Trophoblast cell (in vitro differentiated cells and primary cell): ENCODE data around the gene BEX3.

Source experiments
- DNase-seq, 2 donors: peaks; one replicate each; pipeline ENCODE4 v3.0.0-alpha.2; 2016
- H2AFZ ChIP-seq: 2 replicates; pipeline ENCODE4 v1.6.1; 2013; ENCODE audit warnings: low read length, moderate library complexity, mild to moderate bottlenecking; ENCODE audit not compliant: insufficient read depth, poor library complexity
- H2AK5ac ChIP-seq: 2 replicates; pipeline ENCODE4 v1.6.1; 2013; ENCODE audit warnings: mild to moderate bottlenecking, low read length
- H2BK120ac ChIP-seq: 2 replicates; pipeline ENCODE4 v1.6.1; 2013; ENCODE audit warnings: low read length, mild to moderate bottlenecking, moderate library complexity; ENCODE audit not compliant: insufficient read depth, poor library complexity
- H2BK12ac ChIP-seq: 2 replicates; pipeline ENCODE4 v1.6.1; 2013; ENCODE audit warnings: mild to moderate bottlenecking, low read length, moderate library complexity
- H2BK5ac ChIP-seq: 2 replicates; pipeline ENCODE4 v1.6.1; 2013; ENCODE audit warnings: low read length, low read depth, moderate library complexity, mild to moderate bottlenecking; ENCODE audit not compliant: poor library complexity
- H3K14ac ChIP-seq: 2 replicates; pipeline ENCODE4 v1.6.1; 2013; ENCODE audit warnings: mild to moderate bottlenecking, low read length
- H3K18ac ChIP-seq: 2 replicates; pipeline ENCODE4 v1.6.1; 2013; ENCODE audit warnings: mild to moderate bottlenecking, low read length
- H3K23ac ChIP-seq: 2 replicates; pipeline ENCODE4 v1.6.1; 2013; ENCODE audit warnings: low read length
- H3K27ac ChIP-seq: 2 replicates; pipeline ENCODE4 v1.5.1; 2013; ENCODE audit warnings: low read depth, mild to moderate bottlenecking, inconsistent platforms, low read length, moderate library complexity
- H3K27me3 ChIP-seq: 2 replicates; pipeline ENCODE4 v1.6.1; 2013; ENCODE audit warnings: inconsistent platforms, mild to moderate bottlenecking, low read length, moderate library complexity; ENCODE audit not compliant: insufficient read depth
- H3K36me3 ChIP-seq, 2 experiments: 1 replicate in 1 of 2; 2 replicates in 1 of 2; pipeline ENCODE4 v1.6.1; 2013; ENCODE audit warnings: low read length in 2 of 2, mild to moderate bottlenecking in 2 of 2, moderate library complexity in 1 of 2; ENCODE audit not compliant: insufficient read depth in 2 of 2, control insufficient read depth in 1 of 2
- H3K4ac ChIP-seq: 2 replicates; pipeline ENCODE4 v1.6.1; 2013; ENCODE audit warnings: low read depth, mild to moderate bottlenecking, low read length, moderate library complexity
- H3K4me1 ChIP-seq, 2 experiments: 1 replicate in 1 of 2; 2 replicates in 1 of 2; pipeline ENCODE4 v1.6.1; 2013; ENCODE audit warnings: low read length in 2 of 2, mild to moderate bottlenecking in 2 of 2, moderate library complexity in 1 of 2; ENCODE audit not compliant: insufficient read depth in 2 of 2, control insufficient read depth in 1 of 2
- H3K4me2 ChIP-seq: 2 replicates; pipeline ENCODE4 v1.6.1; 2013; ENCODE audit warnings: inconsistent platforms, mild to moderate bottlenecking, low read length, moderate library complexity
- H3K4me3 ChIP-seq: 2 replicates; pipeline ENCODE4 v1.5.1; 2013; ENCODE audit warnings: mild to moderate bottlenecking, low read depth, low read length, inconsistent platforms
- H3K79me1 ChIP-seq: one replicate; pipeline ENCODE4 v1.6.1; 2013; ENCODE audit warnings: low read length
- H3K79me2 ChIP-seq: 2 replicates; pipeline ENCODE4 v1.6.1; 2013; ENCODE audit warnings: low read length, mild to moderate bottlenecking; ENCODE audit not compliant: control insufficient read depth, insufficient read depth, poor library complexity
- H3K9ac ChIP-seq: 2 replicates; pipeline ENCODE4 v1.6.1; 2013; ENCODE audit warnings: mild to moderate bottlenecking, low read length
- H3K9me3 ChIP-seq: 2 replicates; pipeline ENCODE4 v1.6.1; 2013; ENCODE audit warnings: low read depth, mild to moderate bottlenecking, control low read depth, inconsistent platforms, low read length; ENCODE audit not compliant: insufficient read depth
- H4K12ac ChIP-seq: 2 replicates; pipeline ENCODE4 v1.6.1; 2013; ENCODE audit warnings: low read depth, mild to moderate bottlenecking, low read length, moderate library complexity
- H4K8ac ChIP-seq: 2 replicates; pipeline ENCODE4 v1.6.1; 2013; ENCODE audit warnings: low read depth, mild to moderate bottlenecking, low read length, moderate library complexity
- H4K91ac ChIP-seq: one replicate; pipeline ENCODE4 v1.6.1; 2013; ENCODE audit warnings: low read depth, mild to moderate bottlenecking, low read length, moderate library complexity
- WGBS: extraction: QIAGEN DNeasy Blood & Tissue Kit; methylation state at CpG from one replicate; pipeline ENCODE4 v1.1.7; 2013; ENCODE audit warnings: missing lambda C conversion rate; ENCODE audit not compliant: insufficient read length, insufficient coverage; ENCODE audit errors: extremely low coverage; 5-methylcytosine and 5-hydroxymethylcytosine counted together

BEX3 gene

DNA sequence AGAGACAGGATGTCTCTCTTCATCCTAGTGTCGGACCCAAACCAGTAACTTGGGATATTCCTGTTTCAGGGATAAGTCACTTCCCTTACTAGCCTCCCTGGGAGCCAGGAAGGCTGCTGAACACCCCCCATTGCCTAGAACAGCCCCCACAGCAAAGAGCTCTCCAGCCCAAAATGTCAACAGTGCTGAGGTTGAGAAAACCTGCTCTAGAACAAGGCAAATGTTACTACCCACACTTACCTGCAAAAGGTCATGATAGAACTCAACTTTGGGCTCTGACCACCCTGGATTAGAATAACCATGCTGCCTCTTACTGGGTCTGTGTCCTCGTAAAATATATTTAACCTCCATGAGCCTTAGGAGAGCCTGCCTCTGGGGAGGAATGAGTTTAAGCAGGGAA lies 20.3 kb downstream of the BEX3 start:
- H3K18ac ChIP-seq: no peak overlapping the region
- H3K27ac ChIP-seq: no peak overlapping the region

GRCh38 chrX:103397707-103398106 lies 21.4 kb downstream of the BEX3 start:
- no CpG with 5 or more reads among the region's 4 CpGs for WGBS
- H3K14ac ChIP-seq: no peak overlapping the region

More for the DNA sequence above, 20.3 kb downstream of the BEX3 start:
- Histone ChIP-seq H4K8ac (no peak overlapping the region), H4K12ac (no peak overlapping the region), H3K4me2 (no peak overlapping the region), H3K79me2 (no peaks in the 10 kb centered on the region), H3K9ac (no peak overlapping the region), H3K36me3 (no peaks in the 10 kb centered on the region), H3K14ac (no peak overlapping the region), H2AFZ (no peak overlapping the region), H4K91ac (no peak overlapping the region), H3K4me1 (peaks cover 0 to 8% of the 10 kb centered on the region in 2 experiments), H3K79me1 (peaks cover 2% of the 10 kb centered on the region), H2BK5ac (no peak overlapping the region), H3K4ac (no peak overlapping the region), H2AK5ac (no peak overlapping the region), H2BK12ac (no peak overlapping the region), H3K23ac (no peak overlapping the region), H3K27me3 (no peaks in the 10 kb centered on the region), H2BK120ac (no peak overlapping the region), H3K4me3 (no peak overlapping the region), H3K9me3 (no peaks in the 10 kb centered on the region)
- DNase-seq: no peak
- WGBS: no CpG with 5 or more reads among the region's 2 CpGs

DNA sequence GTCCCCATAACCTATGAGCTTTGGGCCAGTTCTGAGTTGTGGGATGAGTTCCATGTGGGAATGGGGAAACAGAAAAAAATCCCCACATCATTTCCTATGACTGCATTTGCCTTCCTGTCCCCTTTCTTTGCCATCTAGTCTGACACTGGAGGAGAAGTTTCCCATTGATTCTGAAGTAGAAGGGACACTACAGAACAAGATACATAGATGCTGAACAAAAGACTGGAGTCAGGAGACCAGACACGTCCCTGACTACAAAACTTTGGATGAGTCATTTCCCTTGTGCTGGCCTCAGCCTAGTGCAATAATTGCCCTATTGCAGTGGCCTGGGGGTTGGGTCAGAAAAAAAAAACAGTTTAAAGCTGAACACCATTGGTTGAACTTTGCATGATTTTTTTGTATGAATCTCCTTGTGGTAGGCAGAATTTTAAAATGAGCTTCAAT lies 22.1 kb downstream of the BEX3 start:
- H3K9me3 ChIP-seq: no peaks in the 10 kb centered on the region
- no peaks in the 10 kb centered on the region for H3K79me2 ChIP-seq
- H3K79me1 ChIP-seq: peaks cover 2% of the 10 kb centered on the region
- H4K12ac ChIP-seq: no peak overlapping the region
- no peaks in the 10 kb centered on the region for H3K27me3 ChIP-seq
- H2AFZ ChIP-seq: no peak overlapping the region
- no CpG with 5 or more reads among the region's 1 CpG for WGBS
- H3K4ac ChIP-seq: no peak overlapping the region
- no peak overlapping the region for H2BK120ac ChIP-seq
- H3K9ac ChIP-seq: no peak overlapping the region
- H3K23ac ChIP-seq: no peak overlapping the region
- peaks cover 0 to 8% of the 10 kb centered on the region in 2 experiments for H3K4me1 ChIP-seq
- no peak overlapping the region for H3K4me3 ChIP-seq
- H3K36me3 ChIP-seq: no peaks in the 10 kb centered on the region
- H2BK5ac ChIP-seq: no peak overlapping the region
- peak in 1 of 2 donors; percentile 37 for DNase-seq
- H3K18ac ChIP-seq: no peak overlapping the region
- no peak overlapping the region for H3K4me2 ChIP-seq
- H4K91ac ChIP-seq: no peak overlapping the region
- H4K8ac ChIP-seq: no peak overlapping the region
- H2AK5ac ChIP-seq: no peak overlapping the region
- H3K14ac ChIP-seq: no peak overlapping the region
- H3K27ac ChIP-seq: no peak overlapping the region
- no peak overlapping the region for H2BK12ac ChIP-seq

More at GRCh38 chrX:103397707-103398106, 21.4 kb downstream of the BEX3 start:
- Histone ChIP-seq H2AFZ (no peak overlapping the region), H2BK5ac (no peak overlapping the region), H3K27me3 (no peaks in the 10 kb centered on the region), H2BK120ac (no peak overlapping the region), H2BK12ac (no peak overlapping the region), H3K23ac (no peak overlapping the region), H3K4ac (no peak overlapping the region), H3K4me3 (no peak overlapping the region), H2AK5ac (peak overlapping the region; percentile 37), H3K79me1 (peaks cover 2% of the 10 kb centered on the region), H3K18ac (no peak overlapping the region), H4K12ac (no peak overlapping the region), H3K79me2 (no peaks in the 10 kb centered on the region), H3K36me3 (no peaks in the 10 kb centered on the region), H3K9ac (no peak overlapping the region), H3K9me3 (no peaks in the 10 kb centered on the region), H3K4me2 (no peak overlapping the region), H4K8ac (no peak overlapping the region), H3K27ac (no peak overlapping the region), H4K91ac (peak overlapping the region; percentile 18), H3K4me1 (peaks cover 0 to 8% of the 10 kb centered on the region in 2 experiments)
- no peak for DNase-seq

DNA sequence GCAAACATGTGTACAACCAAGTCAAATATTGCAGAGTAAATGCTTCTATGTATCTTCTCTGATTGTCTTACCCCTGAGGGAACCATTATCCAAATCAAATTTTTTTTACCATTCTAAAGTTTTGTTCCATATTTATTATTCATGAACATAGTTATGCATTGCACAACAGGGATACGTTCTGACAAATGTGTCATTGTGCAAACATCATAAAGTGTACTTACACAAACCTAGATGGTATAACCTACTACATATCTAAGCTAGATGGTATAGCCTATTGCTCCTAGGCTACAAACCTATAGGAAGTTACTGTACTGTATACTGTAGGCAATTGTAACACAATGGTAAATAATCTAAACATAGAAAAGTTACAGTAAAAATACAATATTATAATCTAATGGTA lies 23.4 kb downstream of the BEX3 start:
- no peak overlapping the region for H2AFZ ChIP-seq
- H2BK12ac ChIP-seq: no peak overlapping the region
- no peaks in the 10 kb centered on the region for H3K79me2 ChIP-seq
- no peaks in the 10 kb centered on the region for H3K9me3 ChIP-seq
- H2BK120ac ChIP-seq: no peak overlapping the region
- no peak overlapping the region for H3K4me2 ChIP-seq
- H4K12ac ChIP-seq: no peak overlapping the region
- no peaks in the 10 kb centered on the region for H3K36me3 ChIP-seq
- H3K4me3 ChIP-seq: no peak overlapping the region
- H3K4ac ChIP-seq: no peak overlapping the region
- WGBS: no CpG with 5 or more reads among the region's 1 CpG
- peaks cover 0 to 8% of the 10 kb centered on the region in 2 experiments for H3K4me1 ChIP-seq
- no peak overlapping the region for H4K8ac ChIP-seq
- H3K14ac ChIP-seq: no peak overlapping the region
- H3K27me3 ChIP-seq: no peaks in the 10 kb centered on the region
- no peak overlapping the region for H2BK5ac ChIP-seq
- no peak overlapping the region for H2AK5ac ChIP-seq
- DNase-seq: no peak
- no peak overlapping the region for H3K9ac ChIP-seq
- no peak overlapping the region for H3K18ac ChIP-seq
- no peak overlapping the region for H4K91ac ChIP-seq
- no peak overlapping the region for H3K27ac ChIP-seq
- peaks cover 3% of the 10 kb centered on the region for H3K79me1 ChIP-seq
- H3K23ac ChIP-seq: no peak overlapping the region
